K562 (cell line): ENCODE measurements around the gene TMEM86B.

ENCODE experiments used
- BCL6 ChIP-seq: fragments of 250-450 bp; sonication (Bioruptor Pico); IDR thresholded peaks from 2 replicates; pipeline ENCODE4 v1.4.0; 2020
- FIP1L1 ChIP-seq: fragments of 200-400 bp; formaldehyde crosslinking; IDR thresholded peaks from 2 replicates; pipeline ENCODE4 v1.6.1; 2018; ENCODE audit warnings: mild to moderate bottlenecking, low read depth, low read length; ENCODE audit not compliant: poor library complexity, severe bottlenecking
- FOXK1 ChIP-seq: sonication (generic); formaldehyde crosslinking; IDR thresholded peaks from 2 replicates; pipeline ENCODE4 v1.8.0; 2022; ENCODE audit warnings: missing genetic modification reagents, mild to moderate bottlenecking, borderline replicate concordance
- GABPB1 ChIP-seq: sonication (generic); formaldehyde crosslinking; IDR thresholded peaks from 2 replicates; pipeline ENCODE4 v1.8.0; 2022; ENCODE audit warnings: mild to moderate bottlenecking, missing genetic modification reagents
- ILF3 ChIP-seq: fragments of 450-650 bp; IDR thresholded peaks from 2 replicates; pipeline ENCODE4 v1.6.1; 2018; ENCODE audit warnings: antibody characterized with exemption, mild to moderate bottlenecking, moderate library complexity, borderline replicate concordance
- JUN ChIP-seq, 2 experiments: sonication (generic) in 1 of 2; formaldehyde crosslinking in 1 of 2; IDR thresholded peaks; 2 replicates each; pipeline versions ENCODE4 v1.6.1 to v1.8.0; 2012 to 2022; ENCODE audit warnings: borderline replicate concordance in 2 of 2, mild to moderate bottlenecking in 2 of 2, improper control_type of control experiment in 1 of 2, low read depth in 1 of 2, low read length in 1 of 2, missing genetic modification reagents in 1 of 2
- MEF2D ChIP-seq: conservative IDR thresholded peaks from 2 replicates; pipeline ENCODE4 v1.6.1; 2016; ENCODE audit warnings: low read depth, missing genetic modification characterization, missing compliant biosample characterization
- RB1 ChIP-seq: fragments of 450-650 bp; IDR thresholded peaks from 2 replicates; pipeline ENCODE4 v1.6.1; 2017; ENCODE audit warnings: low read depth, mild to moderate bottlenecking
- SMAD3 ChIP-seq: fragments of 450-650 bp; formaldehyde crosslinking; conservative IDR thresholded peaks from 2 replicates; pipeline ENCODE4 v1.4.0; 2020; ENCODE audit warnings: mild to moderate bottlenecking
- ZNF324 ChIP-seq: fragments of 250-450 bp; sonication (Bioruptor Pico); IDR thresholded peaks from 2 replicates; pipeline ENCODE4 v1.4.0; 2020; ENCODE audit warnings: mild to moderate bottlenecking
- TF ChIP-seq, protein P1 (sequence below), 3 experiments: IDR thresholded peaks in 2 of 3; conservative IDR thresholded peaks in 1 of 3; 2 replicates each; pipeline ENCODE4 v1.5.1; 2011 to 2012; ENCODE audit warnings: low read length in 3 of 3, mild to moderate bottlenecking in 3 of 3, control low read depth in 2 of 3, improper control_type of control experiment in 1 of 3, inconsistent platforms in 1 of 3, low read depth in 1 of 3, mixed read lengths in 1 of 3, moderate library complexity in 1 of 3; ENCODE audit not compliant: insufficient read depth in 2 of 3
- TF ChIP-seq, protein P2 (sequence below): fragments of 250-450 bp; sonication (Bioruptor Pico); IDR thresholded peaks from 2 replicates; pipeline ENCODE4 v1.8.0; 2021; ENCODE audit warnings: moderate library complexity, mild to moderate bottlenecking, inconsistent platforms

DNA sequence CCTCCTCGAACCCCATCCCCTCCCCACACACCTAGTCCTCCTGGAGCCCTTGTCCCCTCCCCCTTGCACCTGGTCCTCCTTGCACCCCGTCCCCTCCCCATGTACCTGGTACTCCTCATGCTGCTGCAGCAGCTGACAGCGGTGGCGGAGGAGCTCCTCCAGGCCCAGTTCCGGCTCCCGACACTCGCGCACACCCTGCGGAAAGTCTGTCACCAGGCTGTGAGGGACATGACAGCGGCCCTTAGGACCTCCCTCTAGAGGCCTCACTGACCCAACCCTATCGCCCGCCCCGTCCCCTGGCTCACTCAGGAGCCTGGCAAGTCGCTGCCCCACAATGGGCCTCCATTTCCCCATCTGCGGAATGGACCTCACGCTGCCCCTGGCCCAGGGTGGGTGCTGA is 36.6 kb upstream of the TMEM86B start:
- TF ChIP-seq ZNF324 (CRISPR knock-in tag) = no peak
- TF ChIP-seq FIP1L1 = no peak
- TF ChIP-seq ILF3 = no peak
- TF ChIP-seq FOXK1 (CRISPR knock-in tag) = no peak
- TF ChIP-seq MEF2D (tag) = no peak
- no peak for TF ChIP-seq SMAD3 (CRISPR knock-in tag)
- no peak for TF ChIP-seq BCL6 (CRISPR knock-in tag)
- TF ChIP-seq, protein P1, sequence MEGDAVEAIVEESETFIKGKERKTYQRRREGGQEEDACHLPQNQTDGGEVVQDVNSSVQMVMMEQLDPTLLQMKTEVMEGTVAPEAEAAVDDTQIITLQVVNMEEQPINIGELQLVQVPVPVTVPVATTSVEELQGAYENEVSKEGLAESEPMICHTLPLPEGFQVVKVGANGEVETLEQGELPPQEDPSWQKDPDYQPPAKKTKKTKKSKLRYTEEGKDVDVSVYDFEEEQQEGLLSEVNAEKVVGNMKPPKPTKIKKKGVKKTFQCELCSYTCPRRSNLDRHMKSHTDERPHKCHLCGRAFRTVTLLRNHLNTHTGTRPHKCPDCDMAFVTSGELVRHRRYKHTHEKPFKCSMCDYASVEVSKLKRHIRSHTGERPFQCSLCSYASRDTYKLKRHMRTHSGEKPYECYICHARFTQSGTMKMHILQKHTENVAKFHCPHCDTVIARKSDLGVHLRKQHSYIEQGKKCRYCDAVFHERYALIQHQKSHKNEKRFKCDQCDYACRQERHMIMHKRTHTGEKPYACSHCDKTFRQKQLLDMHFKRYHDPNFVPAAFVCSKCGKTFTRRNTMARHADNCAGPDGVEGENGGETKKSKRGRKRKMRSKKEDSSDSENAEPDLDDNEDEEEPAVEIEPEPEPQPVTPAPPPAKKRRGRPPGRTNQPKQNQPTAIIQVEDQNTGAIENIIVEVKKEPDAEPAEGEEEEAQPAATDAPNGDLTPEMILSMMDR (IDR thresholded peaks at IDR 0.05 in 2 of 3, conservative IDR thresholded peaks at IDR 0.05 in 1 of 3; ENCODE audit: insufficient read depth in 2 of 3, low read depth in 1 of 3, low read length in 3 of 3) = no peak
- TF ChIP-seq JUN (IDR thresholded peaks at IDR 0.05; ENCODE audit: borderline replicate concordance, low read depth, low read length) = no peak
- TF ChIP-seq JUN (CRISPR knock-in tag; IDR thresholded peaks at IDR 0.05; ENCODE audit: borderline replicate concordance) = no peak
- TF ChIP-seq, protein P2, sequence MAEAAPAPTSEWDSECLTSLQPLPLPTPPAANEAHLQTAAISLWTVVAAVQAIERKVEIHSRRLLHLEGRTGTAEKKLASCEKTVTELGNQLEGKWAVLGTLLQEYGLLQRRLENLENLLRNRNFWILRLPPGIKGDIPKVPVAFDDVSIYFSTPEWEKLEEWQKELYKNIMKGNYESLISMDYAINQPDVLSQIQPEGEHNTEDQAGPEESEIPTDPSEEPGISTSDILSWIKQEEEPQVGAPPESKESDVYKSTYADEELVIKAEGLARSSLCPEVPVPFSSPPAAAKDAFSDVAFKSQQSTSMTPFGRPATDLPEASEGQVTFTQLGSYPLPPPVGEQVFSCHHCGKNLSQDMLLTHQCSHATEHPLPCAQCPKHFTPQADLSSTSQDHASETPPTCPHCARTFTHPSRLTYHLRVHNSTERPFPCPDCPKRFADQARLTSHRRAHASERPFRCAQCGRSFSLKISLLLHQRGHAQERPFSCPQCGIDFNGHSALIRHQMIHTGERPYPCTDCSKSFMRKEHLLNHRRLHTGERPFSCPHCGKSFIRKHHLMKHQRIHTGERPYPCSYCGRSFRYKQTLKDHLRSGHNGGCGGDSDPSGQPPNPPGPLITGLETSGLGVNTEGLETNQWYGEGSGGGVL (CRISPR knock-in tag) = no peak
- TF ChIP-seq GABPB1 (CRISPR knock-in tag) = no peak
- no peak for TF ChIP-seq RB1
